Esophagus mucosa (tissue), 1 donor: Measurements from ENCODE around the gene SSBP1. TPM values are rescaled to one million over a fixed set of nuclear protein-coding genes. Genes with fewer than 3 reads are reported as not detected.
A peak's percentile ranks its signal among the peaks of the same experiment; 100 is the strongest.

Experiments
- ATAC-seq: fragments of 200-7000 bp; cut with Tn5 transposase; one replicate; pipeline ENCODE4 v1.9.1; 2020
- total RNA-seq: library from RNA; stranded (reverse); gene quantifications from one replicate; pipeline ENCODE4 v1.2.4, GENCODE V29; 2023
- donor health status: DM: yes; HTN: yes; CAD: no.

The SSBP1 gene
- total RNA-seq, 1 donor from 2014 or later, result 105 TPM

DNA sequence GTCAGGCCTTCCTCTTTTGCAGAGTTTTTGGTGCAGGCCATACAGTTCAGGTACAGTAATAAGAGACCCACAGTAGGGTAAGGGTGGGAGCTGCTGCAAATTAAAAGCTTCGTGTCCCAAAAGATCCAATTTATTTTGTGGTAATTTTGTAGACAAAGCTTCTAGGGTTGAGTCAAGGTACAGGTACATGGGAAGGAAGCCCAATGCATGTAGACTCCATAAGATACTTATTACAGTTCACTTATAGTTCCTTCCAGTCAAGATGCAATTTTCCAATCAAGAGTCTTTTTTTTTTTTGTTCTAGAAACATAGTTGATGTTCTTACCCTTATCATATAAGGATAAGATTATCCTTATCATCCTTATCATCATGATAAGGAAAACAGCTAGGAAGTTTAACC is 38.2 kb downstream of the SSBP1 start, which contains the start of gene TAS2R4:
TSS of gene TAS2R4 (plus strand) at position 301 of the 400 bp plus-strand sequence. CDS start 1,815 bp downstream, outside the sequence.
- no peak for ATAC-seq

DNA sequence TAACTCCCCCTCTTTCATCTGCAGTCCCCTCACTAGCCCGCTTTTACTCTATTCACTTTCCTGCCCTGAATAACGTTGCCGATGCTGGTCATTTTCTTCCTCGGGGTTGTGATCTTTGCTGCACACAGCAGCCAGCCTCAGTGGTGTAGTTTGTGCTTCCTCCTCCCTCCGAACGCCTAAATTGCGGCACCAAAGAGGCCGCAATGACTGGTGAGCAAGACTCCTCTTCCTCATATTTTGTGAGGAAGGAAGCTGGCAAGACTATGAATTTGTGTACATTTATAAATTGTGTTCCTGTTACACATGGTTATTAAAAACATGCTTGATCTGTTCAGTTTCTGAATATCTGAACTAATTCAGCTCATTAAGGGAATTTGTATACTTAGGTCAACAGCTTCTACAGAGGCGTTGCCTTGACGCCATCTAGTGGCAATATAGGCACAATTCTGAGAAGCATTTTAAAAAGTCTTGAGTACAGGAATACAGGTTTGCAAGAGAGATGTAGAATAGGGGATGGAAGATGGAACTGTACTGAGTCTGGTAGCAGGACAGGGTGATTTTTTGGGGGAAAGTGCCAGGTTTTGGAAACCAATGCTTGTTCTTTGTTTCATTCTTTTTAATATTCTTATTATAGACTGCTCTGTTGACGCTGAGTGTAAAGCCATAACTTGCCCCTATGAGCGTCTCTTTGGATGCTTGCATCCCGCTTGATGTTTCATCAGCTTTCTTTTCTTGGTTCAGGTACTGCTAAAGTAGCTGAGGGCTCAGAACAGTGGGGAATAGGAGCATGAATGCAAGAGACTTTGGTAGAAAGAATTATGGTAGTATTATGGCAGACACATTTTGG is 47.8 kb downstream of the SSBP1 start:
- ATAC-seq, result peak; percentile 53

DNA sequence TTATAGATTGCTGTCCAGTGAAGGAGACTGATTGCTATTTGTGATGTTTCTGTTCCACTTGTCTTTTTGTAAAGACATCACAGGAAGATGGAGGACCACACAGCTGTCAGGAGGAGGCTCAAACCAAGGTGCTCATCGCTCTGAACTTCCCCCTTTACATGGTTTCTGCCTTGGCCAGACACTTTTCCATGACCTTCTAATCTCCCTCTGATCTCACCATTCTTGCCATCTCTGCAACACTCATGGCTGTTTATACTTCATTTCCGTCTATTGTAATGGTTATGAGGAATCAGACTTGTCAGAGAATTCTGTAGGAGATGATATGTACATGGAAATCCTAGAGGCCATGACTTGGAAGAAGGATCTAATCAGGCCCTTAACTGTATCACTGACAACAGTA is 50.1 kb downstream of the SSBP1 start:
- no peak for ATAC-seq

DNA sequence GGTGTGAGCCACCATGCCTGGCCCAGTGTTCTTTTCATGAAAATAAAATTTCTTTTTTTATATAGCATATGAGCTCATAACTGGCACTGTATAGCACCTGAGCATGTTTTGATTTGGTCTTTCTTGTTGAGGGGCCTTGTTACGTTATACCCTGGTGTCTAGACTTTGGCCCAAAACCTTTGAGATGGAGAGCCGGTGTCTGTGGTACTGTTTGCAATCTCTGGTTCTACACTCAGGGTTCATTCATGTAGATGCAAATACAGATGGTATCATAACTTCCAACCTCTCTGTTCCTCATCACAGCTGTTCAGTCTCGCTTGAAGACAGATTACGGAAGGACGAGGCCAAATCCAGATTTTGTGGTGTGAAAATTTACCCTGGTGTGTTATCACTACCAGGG is 51.8 kb downstream of the SSBP1 start, which contains the start of gene TAS2R5:
TSS of gene TAS2R5 (plus strand) at position 301 of the 400 bp plus-strand sequence. CDS start 145 bp downstream, outside the sequence.
- ATAC-seq, result no peak

DNA sequence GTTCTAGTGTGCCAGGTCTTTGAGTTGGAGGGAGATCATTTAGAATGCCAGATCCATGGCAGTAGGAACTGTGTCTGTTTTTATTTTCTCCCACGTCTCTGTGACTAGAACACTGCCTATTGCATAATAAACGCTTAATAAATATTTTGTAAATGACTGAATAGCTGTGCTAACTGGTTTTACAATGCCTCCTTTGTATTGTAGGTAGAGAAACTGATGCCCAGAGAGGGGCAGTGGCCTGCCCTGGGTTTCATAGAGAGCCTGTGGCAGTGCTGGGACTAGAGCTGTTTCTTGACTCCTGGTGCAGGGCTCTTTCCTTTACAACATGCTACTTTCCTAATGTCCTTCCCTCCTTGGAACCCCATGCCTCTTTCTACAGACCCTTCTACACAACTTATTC is 54.4 kb downstream of the SSBP1 start:
- ATAC-seq, result no peak

Other genes starting within 250 kb of the SSBP1 start
- 18.6 TPM for gene AGK, start 186.9 kb upstream of the SSBP1 start, total RNA-seq
- 6.9 TPM for gene DENND11, start 36.2 kb upstream of the SSBP1 start, total RNA-seq
- not detected for gene WEE2, start 30.0 kb upstream of the SSBP1 start, total RNA-seq
- 0.96 TPM for gene TAS2R3, start 25.7 kb downstream of the SSBP1 start, total RNA-seq
- gene TAS2R4, start 38.3 kb downstream of the SSBP1 start, total RNA-seq, result 0.56 TPM
- gene TAS2R5, start 51.9 kb downstream of the SSBP1 start, total RNA-seq, result 1.0 TPM
- not detected for gene PRSS37, start 103.1 kb downstream of the SSBP1 start, total RNA-seq
- gene OR9A4, start 178.0 kb downstream of the SSBP1 start, total RNA-seq, result not detected
- 0.20 TPM for gene CLEC5A, start 208.6 kb downstream of the SSBP1 start, total RNA-seq
- not detected for gene TAS2R38, start 235.4 kb downstream of the SSBP1 start, total RNA-seq